Measurements from ENCODE around the gene FOXO3. TPM values are rescaled to one million over a fixed set of nuclear protein-coding genes. Genes with fewer than 3 reads are reported as not detected.

The FOXO3 gene
- total and polyA plus RNA-seq, 2 of the 13 experiments (the other 11 are each of a cell fraction or from before 2014, with no cell fraction given) = 16.0 to 22.5 TPM

- TF ChIP-seq REST (IDR thresholded peaks at IDR 0.05; ENCODE audit: borderline replicate concordance in 1 of 2, low read depth in 1 of 2, low read length in 2 of 2) (0 out of 4 replicates have a peak, but pooled peaks of 1 of the 2 experiments have one; percentile 23), ZNF256 (CRISPR knock-in tag; conservative IDR thresholded peaks at IDR 0.05) (no peak), ZNF224 (CRISPR knock-in tag; IDR thresholded peaks at IDR 0.05) (no peak), SMAD3 (CRISPR knock-in tag; IDR thresholded peaks at IDR 0.05) (0 out of 2 replicates have a peak, but pooled peaks have one; percentile 24), TFDP1 (CRISPR knock-in tag; IDR thresholded peaks at IDR 0.05; ENCODE audit: borderline replicate concordance) (peak; percentile 57; the same call in 1 of the 2 replicates), E2F5 (CRISPR knock-in tag; conservative IDR thresholded peaks at IDR 0.05) (0 out of 2 replicates have a peak, but pooled peaks have one; percentile 36), SOX6 (IDR thresholded peaks at IDR 0.05) (no peak), SOX6 (CRISPR knock-in tag; IDR thresholded peaks at IDR 0.05) (peak; percentile 60), LCORL (IDR thresholded peaks at IDR 0.05) (no peak), LCORL (CRISPR knock-in tag; IDR thresholded peaks at IDR 0.05) (peak; percentile 44; the same call in 1 of the 2 replicates), ZNF350 (CRISPR knock-in tag; IDR thresholded peaks at IDR 0.05; ENCODE audit: borderline replicate concordance, low read depth) (peak; percentile 48; the same call in 1 of the 2 replicates), AHR (CRISPR knock-in tag; IDR thresholded peaks at IDR 0.05) (0 out of 2 replicates have a peak, but pooled peaks have one; percentile 20), TGIF2 (CRISPR knock-in tag; IDR thresholded peaks at IDR 0.05) (peak; percentile 35; the same call in 1 of the 2 replicates), ZNF687 (CRISPR knock-in tag; IDR thresholded peaks at IDR 0.05) (peak; percentile 72), TCF12 (IDR thresholded peaks at IDR 0.05) (no peak), TCF12 (CRISPR knock-in tag; IDR thresholded peaks at IDR 0.05) (peak; percentile 22; the same call in 1 of the 2 replicates), ZNF724P (CRISPR knock-in tag; IDR thresholded peaks at IDR 0.05; ENCODE audit: borderline replicate concordance) (no peak), MEF2D (CRISPR knock-in tag; IDR thresholded peaks at IDR 0.05) (peak; percentile 57; the same call in 1 of the 2 replicates), ZFX (CRISPR knock-in tag; IDR thresholded peaks at IDR 0.05; ENCODE audit: low read depth) (peak; percentile 77)
Measured at GRCh38 chr6:108560463-108561308, at the start of gene FOXO3 (continued).
